ENCODE measurements around the gene ROBO2.

Gene ROBO2

DNA sequence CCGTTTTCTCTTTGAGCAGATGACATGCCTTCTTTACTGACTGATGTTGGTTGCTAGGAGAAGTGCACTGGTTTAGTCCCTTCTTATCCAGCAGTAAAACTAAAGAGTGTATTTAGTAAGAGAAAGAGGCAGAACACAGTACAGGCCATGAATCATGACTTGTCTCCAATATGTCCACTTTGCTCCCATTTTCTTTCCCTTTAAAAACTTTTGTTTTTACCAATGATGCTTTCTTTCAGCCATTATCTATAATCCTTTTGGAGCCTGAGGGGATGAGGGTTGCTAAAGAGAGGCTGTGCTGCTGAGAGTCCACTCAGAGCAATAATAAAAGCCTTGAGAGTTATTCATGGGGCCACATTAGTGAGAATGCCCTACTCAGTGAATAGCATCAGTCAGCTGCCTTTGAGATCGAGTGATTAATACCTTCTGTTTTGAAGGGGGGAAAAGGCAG is 12.2 kb downstream of the ROBO2 start:
- DNase-seq, result peak; percentile 72

DNA sequence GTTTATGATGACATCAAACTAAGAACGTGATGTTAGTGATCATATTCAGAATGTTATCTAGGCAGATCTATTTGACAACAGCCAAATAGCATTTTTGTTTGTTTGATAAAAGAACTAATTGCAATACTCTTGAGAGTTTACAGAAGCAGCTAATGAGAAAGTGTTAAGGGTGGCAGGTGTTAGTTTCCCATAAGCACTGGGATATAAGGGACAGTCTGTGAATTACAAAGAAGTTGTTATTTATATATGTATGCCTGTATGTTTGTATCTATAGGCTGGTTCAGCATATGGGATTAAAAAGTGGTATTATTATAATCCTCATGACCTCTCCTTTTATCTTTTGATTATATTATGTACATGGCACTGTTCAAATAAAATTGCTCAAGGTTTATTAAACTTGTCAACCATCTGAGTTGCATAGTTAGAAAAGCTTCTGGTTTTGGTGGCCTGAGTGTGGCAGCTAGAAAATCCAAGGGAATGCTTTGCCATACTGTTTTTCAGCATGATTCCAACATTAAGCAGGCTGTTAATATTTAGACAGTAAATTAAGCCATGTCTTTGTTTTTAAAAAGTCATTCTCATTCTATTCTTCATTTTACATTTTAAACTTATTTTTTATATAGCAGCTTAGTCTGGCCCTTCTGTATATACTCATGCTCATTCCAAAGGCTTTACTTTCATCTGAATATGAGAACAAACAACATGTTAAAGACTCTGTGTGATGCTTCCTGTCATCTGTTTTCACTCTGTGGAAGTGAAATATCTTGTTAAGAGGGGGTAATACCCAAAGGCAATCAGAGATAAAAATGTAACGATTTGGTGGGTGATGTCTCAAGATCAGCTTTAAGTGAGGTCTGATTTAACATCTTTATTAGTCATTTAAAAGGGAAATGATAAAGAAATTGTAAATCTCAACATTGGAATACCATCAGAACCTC is 13.1 kb downstream of the ROBO2 start:
- peak; percentile 76 for DNase-seq

DNA sequence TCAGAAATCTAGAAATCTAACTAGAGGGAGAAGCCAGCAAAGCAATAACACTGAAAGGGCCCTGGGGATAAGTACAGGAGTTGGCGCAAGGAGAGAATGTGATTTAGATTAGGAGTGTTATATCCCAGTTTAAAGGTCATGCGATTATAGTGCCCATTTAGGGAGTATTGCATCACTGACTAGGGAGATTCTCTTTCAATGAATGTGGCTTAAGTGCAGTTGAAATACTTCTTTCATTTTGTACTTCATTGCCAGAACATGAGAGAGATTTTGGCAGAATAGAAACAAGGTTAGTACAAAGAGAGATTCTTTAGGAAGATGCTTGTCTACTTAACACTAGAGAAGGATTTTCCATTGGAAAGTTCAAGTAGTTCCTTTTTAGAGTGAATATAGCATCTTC is 13.9 kb downstream of the ROBO2 start:
- DNase-seq, result peak; percentile 6

DNA sequence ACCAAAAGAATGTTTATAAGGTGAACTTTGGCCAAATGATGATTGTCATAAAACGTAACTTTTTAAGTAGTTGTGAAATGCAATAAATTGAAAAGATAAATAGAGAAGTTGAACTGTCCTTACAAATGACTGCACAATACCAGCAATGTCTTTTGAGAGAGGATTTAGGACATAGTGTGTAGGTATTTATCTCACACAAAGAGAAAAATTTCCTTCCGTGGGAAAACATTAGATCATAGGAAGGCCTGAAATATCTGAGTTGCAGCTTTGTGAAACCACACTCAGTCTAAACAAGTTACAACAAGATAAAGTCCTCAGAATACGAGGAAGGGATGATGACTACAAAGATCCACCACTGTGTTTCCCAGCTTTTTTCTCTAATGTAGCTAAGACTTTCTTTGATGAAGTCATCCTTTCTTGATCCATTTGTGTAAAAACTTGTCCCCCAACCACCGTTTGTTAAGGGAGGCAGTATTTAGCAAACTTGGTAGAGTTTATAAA is 16.0 kb downstream of the ROBO2 start:
- DNase-seq, result no peak

DNA sequence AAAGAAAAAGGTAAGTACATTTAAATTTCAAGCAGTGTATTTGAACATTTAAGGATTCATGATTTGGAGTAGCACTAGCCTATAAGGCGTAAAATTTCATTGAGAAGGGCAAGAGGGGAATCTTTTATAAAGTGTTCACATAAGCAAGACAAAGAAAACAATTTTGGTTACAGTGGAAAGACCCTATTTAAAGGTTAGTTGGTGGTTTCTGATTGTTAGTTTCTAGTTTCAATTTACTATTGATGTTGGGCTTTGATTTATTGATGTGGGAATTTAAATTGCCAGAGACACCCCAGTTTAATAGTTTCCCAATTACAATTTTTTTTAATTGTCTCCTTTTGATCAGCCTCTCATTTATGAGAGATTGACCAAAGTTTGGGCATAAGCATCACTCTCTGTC is 19.5 kb downstream of the ROBO2 start:
- no peak for DNase-seq

DNA sequence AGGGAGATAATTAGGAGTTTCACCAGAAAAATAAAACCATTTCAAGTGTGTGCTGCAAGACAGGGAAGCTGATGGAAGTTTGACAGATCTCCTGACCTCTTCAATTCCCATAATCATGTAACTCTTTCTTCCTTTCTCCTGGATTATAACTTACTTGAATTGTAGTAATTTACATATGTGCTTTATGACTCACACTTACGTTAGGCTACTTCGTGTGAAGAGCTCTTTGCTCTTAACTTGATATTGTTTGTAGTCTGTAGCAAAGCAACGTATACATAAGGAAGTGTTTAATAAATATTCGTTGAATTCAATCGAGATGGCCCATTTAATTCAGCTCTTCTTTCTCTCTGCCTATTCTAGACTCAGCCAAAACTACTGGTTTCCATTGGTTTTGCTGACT is 23.5 kb downstream of the ROBO2 start:
- no peak for DNase-seq

DNA sequence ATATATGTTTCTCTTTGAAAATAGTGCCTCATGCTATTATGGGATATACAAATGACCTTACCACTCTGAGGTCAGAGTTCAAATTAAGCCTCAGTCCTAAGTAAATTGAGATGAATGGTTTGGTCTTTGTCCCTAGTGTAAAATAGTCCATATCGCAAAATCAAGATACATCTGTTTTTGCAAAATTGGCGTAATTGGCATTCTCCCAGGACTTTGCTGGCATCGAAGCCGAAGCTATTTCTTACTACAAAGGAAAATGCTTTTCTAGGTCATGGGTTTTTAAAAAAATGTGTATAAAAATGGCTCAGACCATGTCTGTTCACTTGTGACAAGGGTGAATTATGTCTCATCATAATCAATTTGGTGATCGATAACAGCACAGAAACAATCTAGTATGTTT is 25.9 kb downstream of the ROBO2 start:
- no peak for DNase-seq

DNA sequence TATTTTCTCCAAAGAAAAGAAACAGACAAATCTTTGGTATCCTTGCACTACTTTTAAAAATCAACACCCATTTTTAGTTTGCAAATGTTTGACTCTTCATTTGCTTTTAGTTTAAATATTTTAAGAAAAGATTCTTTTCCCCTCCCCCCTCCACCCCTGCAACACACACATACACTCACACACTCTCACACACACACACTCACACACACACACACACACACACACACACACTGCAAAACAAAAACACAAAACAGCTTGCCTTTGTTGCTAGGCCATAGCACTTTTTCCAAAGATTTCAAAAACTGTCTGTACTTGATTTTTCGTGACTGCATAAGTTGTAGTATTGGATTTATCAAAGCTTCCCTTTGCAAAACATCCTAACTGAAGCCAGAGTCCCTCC is 26.9 kb downstream of the ROBO2 start:
- no peak for DNase-seq

DNA sequence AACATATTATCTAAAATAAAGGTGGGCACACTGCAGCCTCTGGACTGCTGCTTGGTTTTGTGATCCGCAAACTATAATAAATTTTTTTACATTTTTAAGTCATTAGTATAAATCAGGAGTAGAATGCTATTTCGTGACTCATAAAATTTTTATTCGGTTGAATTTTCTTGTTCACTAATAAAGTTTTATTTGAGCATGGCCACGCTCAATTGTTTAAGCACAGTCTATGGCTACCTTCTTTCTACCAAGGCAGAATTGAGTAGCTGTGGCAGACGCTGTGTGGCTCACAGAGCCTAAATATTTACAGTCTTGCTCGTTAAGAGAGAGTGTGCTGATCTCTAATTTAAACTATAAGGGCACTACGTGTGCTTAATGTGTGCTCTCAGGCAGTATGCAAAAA is 28.9 kb downstream of the ROBO2 start:
- no peak for DNase-seq

DNA sequence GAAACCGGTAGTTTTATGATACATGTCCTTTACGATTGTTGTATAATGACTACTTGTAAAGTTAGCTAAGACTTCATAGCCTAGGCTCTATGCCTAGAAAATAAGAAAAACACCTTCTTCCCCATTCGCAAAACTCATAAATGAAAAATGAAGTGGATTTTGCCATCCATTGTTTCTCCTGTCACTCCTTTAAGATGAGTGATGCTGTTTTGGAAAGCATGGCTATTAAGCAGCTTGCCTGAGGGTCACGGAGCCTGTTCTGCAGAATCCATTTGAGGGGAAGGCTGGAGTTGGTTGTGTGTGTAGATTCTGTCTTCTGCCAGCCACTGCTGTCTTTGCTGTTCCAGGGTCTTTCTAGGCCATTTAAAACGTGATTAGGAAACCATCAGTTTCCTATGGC is 31.5 kb downstream of the ROBO2 start:
- no peak for DNase-seq

DNA sequence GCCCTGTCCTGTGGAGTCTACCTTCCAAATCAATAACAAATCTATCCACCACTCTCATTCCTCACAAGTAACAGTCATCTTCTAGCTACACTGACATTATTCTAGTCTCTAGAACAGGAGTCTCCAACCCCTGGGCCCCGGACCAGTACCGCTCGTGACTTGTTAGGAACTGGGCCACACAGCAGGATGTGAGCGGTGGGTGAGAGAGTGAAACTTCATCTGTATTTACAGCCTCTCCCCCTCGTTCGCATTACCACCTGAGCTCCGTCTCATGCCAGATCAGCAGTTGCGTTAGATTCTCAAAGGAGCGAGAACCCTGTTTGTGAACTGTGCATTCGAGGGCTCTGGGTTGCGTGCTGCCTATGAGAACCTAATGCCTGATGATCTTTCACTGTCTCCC is 31.9 kb downstream of the ROBO2 start:
- DNase-seq, result no peak

DNA sequence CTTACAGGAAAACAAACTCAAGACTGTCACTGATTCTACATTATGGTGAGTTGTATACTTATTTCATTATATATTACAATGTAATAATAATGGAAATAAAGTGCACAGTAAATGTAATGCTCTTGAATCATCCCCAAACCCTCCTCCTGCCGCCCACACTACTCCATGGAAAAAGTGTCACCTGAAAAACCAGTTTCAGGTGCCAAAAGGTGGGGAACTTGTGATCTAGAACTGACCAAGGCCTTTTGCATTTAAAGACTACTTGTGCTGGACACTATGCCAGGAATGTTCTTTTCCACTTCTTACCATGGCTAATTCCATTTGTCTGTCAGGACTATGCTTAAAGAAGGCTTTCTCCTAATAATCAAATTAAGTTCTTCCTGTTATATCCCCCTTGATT is 32.3 kb downstream of the ROBO2 start:
- no peak for DNase-seq

DNA sequence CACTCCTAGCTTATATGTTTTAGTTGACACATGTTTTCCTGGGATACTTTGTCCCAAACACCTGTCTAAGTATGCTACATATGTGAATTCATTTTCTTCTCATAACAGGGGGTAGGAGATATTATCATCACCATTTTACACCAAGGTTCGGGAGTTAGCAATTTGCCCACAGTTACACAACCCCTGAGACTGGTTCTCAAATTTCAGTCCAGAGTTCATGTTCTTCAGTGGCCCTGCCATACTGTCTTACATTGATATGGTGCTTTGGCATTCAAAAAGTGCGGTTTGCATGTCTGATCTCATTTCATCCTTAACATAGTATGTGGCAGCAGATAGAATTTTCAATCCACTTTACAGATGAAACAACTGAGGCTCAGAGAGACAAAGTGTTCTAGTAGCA is 38.4 kb downstream of the ROBO2 start:
- no peak for DNase-seq

DNA sequence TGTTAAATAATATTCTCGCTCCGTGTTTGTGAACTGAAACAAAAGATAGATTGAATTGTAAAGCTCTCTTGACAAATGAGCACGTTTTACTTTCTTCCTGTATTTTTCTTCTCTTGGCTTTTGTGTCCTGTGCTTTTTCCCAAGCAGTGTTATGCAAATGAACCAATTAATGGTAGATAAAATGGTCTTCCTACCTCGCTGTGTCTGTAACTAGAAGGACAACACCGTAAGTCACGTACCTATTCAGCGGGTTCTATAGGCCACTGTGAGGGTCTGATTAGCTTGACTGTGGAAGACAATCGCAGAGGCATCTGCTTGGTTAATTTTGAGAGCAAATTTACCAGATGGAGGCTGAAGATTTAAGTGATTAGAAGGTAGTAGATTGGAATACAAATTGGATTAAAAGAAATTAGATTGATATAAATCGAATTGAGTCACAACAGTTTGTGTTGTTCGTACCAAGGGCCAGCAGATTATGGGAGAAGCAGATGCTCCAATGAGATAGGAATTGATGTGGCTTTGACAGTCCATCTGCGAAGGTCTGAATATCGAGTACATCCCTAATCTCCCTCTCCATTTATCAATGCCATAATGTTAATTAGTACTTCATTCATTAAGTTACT is 40.2 kb downstream of the ROBO2 start:
- no peak for DNase-seq

DNA sequence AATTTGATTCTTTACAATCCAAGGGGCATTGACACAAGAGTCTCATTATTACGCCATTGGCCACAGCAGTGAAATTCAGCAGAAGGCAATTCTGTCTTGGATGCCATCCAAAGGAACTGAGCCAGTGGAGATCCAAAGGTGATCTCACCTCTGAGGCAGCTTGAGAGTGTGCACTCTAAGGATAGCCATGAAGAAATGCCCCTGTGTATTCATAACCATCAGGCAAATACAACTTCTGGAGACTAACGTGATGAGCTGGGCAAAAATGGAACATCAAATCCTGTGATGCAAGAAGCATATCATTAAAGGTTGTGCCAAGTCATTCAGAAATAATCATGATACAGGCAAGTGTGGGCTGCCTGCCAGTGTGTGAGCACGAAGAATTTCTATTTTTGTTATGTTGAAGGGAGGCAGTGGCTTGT is 41.4 kb downstream of the ROBO2 start:
- peak; percentile 83 for DNase-seq

DNA sequence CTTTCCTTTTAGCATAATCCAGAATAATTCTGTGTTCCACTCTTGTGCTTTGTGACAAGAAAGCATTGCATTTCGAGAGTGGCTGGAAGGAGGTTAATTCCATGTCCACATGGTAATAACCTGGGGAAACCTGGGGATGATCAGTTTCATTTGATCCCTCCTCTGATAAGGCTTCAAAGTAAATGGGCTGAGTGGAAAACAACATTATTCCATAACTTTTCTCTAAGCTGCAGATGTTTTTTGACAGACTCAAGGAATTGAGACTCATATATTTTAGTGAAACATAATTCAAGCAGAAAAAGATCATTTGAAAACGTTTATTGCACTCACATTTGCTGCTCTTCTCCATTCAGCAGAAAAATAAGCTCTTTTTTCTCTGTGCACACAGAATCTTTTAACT is 44.6 kb downstream of the ROBO2 start:
- DNase-seq, result no peak

DNA sequence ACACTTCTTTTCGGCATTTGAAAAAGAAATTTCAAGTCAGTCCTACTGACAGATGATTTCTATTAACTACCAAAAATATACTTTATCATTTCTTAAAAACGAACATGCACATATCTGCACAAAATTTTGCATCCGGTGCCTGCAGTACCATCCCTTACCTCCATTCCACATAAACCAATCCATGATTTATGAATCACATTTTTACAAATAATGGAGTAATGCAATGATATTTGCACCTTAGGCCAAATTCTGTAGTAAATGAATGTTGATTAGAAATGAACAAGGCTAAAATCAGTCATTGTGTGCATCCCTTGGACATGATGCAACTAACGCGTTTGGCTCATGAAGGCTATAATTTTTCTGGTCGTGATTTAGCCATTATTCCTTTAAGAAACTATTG is 46.5 kb downstream of the ROBO2 start:
- DNase-seq, result no peak

DNA sequence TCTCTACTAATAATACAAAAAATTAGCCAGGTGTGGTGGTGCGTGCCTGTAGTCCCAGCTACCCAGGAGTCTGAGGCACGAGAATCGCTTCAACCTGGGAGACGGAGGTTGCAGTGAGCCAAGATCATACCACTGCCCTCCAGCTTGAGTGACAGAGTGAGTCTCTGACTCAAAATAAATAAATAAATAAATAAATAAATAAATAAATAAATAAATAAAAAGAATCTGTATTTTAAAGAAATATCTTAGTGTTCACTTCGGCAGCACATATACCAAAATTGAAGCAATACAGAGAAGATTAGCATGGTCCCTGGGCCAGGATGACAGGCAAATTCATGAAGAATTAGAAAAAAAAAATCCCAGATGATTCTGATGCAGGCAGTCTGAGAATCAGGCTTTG is 51.9 kb downstream of the ROBO2 start:
- no peak for DNase-seq

DNA sequence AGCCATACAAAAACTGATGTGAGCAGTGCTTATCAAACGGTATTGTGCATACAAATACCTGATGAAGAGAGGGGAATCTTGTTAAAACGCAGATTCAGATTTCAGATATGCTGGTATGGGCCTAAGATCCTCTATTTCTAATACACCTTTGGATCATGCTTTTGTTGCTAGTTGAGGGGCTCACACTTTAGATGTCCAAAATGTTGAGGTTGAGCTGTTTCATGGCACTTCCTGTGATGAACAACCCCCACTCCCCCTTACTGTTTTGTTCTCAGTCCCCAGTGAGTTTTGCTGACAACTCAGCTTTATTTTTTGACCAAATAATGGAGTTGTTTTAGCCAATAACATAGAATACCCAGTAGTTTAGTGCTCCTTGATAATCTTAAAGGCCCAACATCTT is 53.2 kb downstream of the ROBO2 start:
- no peak for DNase-seq

DNA sequence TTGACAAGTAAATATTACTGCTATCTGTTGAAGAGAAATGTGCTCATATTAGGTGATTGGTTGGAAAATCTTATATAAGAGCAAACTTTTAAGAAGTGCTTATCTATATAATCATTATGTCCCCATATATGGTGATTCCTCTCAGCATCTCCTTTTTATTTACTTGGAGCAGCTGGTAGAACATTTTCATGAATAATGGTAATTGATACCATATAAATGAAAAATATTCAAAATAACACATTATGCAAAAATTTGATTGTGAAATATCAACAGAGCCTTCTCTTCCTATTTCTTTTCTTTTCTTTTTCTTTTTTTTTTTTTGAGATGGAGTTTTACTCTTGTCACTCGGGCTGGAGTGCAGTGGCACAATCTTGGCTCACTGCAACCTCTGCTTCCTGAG is 56.2 kb downstream of the ROBO2 start:
- no peak for DNase-seq

DNA sequence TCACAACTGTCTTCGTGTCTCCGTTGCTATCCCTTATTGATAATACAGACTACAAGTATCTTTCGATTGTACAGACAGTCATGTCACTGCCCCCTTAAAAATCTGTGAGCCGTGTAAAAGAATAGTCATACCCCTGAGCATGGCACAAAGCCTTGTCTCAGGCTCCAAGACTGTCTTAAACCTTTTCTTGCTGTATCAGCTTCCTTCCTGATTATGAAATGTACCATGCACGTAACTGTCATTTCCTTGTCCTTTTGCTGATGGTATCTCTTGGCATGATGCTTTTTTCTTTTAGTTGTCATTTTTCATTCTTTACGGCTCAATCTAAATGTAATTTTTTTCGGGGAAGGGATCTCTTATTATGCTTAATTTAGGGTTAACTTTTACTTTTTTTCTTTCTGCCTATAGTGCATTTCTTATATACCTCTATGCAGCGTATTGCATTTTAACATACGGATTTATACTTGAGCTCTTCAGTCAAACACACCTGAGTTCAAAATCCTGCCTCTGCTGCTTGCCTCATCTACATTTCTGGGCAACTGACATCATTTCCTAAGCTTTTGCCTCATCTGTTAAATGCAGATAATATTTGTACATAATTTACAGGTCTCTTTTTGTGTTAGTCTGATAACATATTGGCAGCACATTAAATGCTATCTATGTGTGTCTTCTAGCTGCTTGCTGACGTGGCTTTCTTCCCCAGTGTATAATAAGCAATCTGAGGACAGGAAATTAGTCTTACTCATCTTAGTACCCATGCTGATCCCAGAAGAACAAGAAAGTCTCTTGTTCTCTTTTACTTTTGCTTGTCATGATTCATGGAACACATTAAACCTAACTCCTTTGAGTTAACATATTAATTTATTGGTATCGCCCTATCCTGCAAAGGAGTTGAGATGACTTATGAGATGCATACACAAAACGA is 57.3 kb downstream of the ROBO2 start:
- no peak for DNase-seq

DNA sequence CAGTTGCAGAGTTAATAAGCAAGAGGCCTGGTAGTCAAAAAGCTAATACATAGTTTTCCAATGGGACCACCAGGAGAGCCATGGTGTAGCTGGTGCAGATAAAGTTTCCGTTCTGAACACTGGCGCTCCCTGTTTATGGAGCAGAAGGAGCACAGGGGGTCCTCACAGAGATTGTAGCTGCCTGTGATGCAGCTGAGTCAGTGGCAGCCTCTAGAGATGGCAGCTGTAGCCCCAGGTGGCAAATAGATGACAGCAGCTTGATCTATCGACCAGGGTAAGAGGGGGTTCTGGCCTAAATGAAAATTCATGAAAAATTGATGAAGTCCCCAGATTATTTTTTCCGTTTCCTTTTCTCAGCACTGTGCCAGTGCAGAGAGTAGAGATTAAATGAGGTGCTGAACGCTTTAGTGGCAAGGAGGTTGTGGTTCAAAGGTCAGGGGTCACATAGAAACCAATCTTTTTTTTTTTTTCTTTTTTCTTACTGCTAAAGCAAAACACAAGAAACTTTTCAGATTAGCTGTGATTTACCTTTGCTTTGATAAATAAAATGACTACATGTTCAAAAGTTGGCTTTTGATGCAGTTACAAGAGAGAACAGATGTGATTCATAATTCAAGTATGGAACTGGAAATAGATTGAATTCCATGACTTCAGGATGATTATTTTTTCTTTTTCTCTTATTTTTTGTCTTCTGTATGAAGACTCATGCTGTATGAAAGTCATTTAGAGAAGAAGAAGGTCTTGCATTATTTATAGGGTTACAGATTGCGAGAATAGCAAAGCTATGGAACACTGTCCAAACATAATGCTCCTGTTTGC is 63.3 kb downstream of the ROBO2 start:
- DNase-seq, result no peak

Data from NCI-H1105 treated with DMSO at 0.1 percent for 48 hours (cell line).